Colonic mucosa (tissue), 4 donors: ENCODE data around the gene SCN10A. TPM values are rescaled to one million over a fixed set of nuclear protein-coding genes. Genes with fewer than 3 reads are reported as not detected.

Source experiments
- DNase-seq: peaks from one replicate; pipeline ENCODE4 v3.0.0-alpha.2; 2020
- H3K27ac ChIP-seq: fragments of 200-600 bp; one replicate; pipeline ENCODE4 v1.8.0; 2021
- H3K27me3 ChIP-seq: fragments of 200-600 bp; one replicate; pipeline ENCODE4 v1.8.0; 2021
- H3K36me3 ChIP-seq: fragments of 200-600 bp; one replicate; pipeline ENCODE4 v1.8.0; 2021
- H3K4me1 ChIP-seq: fragments of 200-600 bp; one replicate; pipeline ENCODE4 v1.8.0; 2021; ENCODE audit warnings: mild to moderate bottlenecking
- H3K4me3 ChIP-seq: fragments of 200-600 bp; one replicate; pipeline ENCODE4 v1.8.0; 2021
- H3K9ac ChIP-seq, 2 donors: one replicate each; pipeline ENCODE4 v1.7.0; 2013; ENCODE audit warnings: control low read depth in 2 of 2, low read depth in 2 of 2, low read length in 2 of 2
- H3K9me3 ChIP-seq: fragments of 200-600 bp; one replicate; pipeline ENCODE4 v1.8.0; 2021
- intact Hi-C: fragments of 100-400 bp; cut with DNase I; formaldehyde crosslinking; loops from one replicate; pipeline ENCODE4 v1.14.1; 2022
- total RNA-seq, 2 donors: library from RNA; stranded (reverse); fragmentation: NEBNext Ultra II Directional in 1 of 2; extraction: Animal tissue kit (Norgen Biotek cat#: 25700) in 1 of 2; gene quantifications; one replicate each; pipeline ENCODE4 v1.2.1, GENCODE V29; 2021
- TF ChIP-seq, protein P1 (sequence below): fragments of 200-600 bp; IDR thresholded peaks from one replicate; pipeline ENCODE4 v1.8.0; 2022; ENCODE audit warnings: antibody characterized with exemption, mild to moderate bottlenecking
- donor health status: healthy.
- donor health status: DM: no; HTN: no; CAD: no.
- donor health status: DM: no; HTN: no; CAD: no.

Gene SCN10A
- not detected for total RNA-seq

DNA sequence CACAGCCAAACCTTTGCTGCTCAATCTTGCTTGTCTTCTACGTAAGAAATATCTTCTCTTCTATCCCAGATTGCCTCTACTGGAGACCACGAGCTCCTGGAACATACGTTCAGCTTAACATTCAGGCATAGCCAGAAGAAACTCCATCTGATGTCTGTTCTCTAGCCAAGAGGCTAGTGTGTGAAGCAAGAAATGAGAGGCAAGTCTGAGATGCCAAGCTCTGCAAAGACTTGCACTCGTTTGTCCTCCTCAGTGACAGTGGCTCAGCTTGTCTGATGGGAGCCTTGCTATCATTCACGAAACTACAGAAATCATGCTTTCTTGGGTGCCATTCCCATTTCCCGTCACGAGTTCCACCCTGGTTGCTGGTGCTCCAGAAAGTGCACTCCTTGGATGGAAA, at the start of gene SCN10A:
Gene SCN10A, minus strand, starts transcription at position 192 of the 400 bp plus-strand sequence. CDS start 22,207 bp downstream, outside the sequence.
- Histone ChIP-seq H3K4me3 (no peak within 1 kb of the TSS), H3K27me3 (no peaks in the 10 kb centered on the region), H3K9me3 (no peaks in the 10 kb centered on the region), H3K9ac (no peak within 1 kb of the TSS), H3K36me3 (no peaks in the 10 kb centered on the region), H3K4me1 (no peaks in the 10 kb centered on the region), H3K27ac (no peak within 1 kb of the TSS)
- TF ChIP-seq, protein P1, sequence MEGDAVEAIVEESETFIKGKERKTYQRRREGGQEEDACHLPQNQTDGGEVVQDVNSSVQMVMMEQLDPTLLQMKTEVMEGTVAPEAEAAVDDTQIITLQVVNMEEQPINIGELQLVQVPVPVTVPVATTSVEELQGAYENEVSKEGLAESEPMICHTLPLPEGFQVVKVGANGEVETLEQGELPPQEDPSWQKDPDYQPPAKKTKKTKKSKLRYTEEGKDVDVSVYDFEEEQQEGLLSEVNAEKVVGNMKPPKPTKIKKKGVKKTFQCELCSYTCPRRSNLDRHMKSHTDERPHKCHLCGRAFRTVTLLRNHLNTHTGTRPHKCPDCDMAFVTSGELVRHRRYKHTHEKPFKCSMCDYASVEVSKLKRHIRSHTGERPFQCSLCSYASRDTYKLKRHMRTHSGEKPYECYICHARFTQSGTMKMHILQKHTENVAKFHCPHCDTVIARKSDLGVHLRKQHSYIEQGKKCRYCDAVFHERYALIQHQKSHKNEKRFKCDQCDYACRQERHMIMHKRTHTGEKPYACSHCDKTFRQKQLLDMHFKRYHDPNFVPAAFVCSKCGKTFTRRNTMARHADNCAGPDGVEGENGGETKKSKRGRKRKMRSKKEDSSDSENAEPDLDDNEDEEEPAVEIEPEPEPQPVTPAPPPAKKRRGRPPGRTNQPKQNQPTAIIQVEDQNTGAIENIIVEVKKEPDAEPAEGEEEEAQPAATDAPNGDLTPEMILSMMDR = no peak
- intact Hi-C loops = no loop called here
- DNase-seq = no peak

DNA sequence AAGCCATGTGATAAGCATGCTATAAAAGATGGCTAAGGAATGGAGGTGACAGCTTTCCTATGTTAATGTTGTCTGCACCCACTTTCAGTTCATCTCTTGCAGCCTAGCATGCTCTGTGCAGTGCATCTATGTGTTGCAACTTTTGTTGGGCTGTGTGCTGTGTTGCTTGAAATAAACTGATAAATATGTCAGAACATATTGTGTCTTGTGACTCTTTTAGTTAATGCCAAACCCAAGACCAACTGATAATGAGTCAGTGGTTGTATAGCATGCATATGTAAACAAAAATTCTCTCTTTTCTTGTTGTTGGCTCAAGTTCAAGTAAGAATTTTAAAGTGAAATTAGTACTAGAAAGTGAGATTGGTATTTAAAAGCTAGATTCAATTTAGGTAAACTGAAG, 37.0 kb upstream of the SCN10A start:
- TF ChIP-seq, protein P1 = no peak
- H3K36me3 ChIP-seq = no peaks in the 10 kb centered on the region
- no peaks in the 10 kb centered on the region for H3K4me1 ChIP-seq
- no peak overlapping the region for H3K27ac ChIP-seq
- no peak overlapping the region for H3K9ac ChIP-seq
- intact Hi-C loops = no loop called here
- DNase-seq = no peak
- no peaks in the 10 kb centered on the region for H3K9me3 ChIP-seq
- H3K4me3 ChIP-seq = no peak overlapping the region
- H3K27me3 ChIP-seq = no peaks in the 10 kb centered on the region

DNA sequence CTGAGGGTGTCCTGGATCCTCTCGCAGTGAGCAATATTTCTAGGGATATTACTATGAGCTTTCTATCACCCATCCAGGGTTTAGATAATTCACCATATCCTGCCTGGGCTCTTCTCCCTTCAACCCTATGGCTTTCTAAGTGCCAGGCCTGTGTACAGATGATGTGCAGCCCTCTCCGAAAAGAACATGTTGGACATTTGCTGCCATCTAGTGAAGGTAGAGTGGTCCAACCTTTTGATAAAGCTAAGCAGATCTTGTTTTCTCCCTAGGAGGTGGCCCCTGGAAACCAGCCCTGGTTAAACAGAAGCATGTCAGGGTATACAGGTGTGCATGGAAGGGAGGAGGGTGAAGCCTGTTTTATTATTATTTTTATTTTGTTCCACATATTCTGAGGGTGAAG, 27.9 kb upstream of the SCN10A start:
- Histone ChIP-seq H3K4me3 (no peak overlapping the region), H3K4me1 (no peaks in the 10 kb centered on the region), H3K36me3 (no peaks in the 10 kb centered on the region), H3K9me3 (no peaks in the 10 kb centered on the region), H3K27me3 (no peaks in the 10 kb centered on the region), H3K27ac (no peak overlapping the region), H3K9ac (no peak overlapping the region)
- no peak for DNase-seq
- TF ChIP-seq, protein P1 = no peak
- intact Hi-C loops = no loop called here

DNA sequence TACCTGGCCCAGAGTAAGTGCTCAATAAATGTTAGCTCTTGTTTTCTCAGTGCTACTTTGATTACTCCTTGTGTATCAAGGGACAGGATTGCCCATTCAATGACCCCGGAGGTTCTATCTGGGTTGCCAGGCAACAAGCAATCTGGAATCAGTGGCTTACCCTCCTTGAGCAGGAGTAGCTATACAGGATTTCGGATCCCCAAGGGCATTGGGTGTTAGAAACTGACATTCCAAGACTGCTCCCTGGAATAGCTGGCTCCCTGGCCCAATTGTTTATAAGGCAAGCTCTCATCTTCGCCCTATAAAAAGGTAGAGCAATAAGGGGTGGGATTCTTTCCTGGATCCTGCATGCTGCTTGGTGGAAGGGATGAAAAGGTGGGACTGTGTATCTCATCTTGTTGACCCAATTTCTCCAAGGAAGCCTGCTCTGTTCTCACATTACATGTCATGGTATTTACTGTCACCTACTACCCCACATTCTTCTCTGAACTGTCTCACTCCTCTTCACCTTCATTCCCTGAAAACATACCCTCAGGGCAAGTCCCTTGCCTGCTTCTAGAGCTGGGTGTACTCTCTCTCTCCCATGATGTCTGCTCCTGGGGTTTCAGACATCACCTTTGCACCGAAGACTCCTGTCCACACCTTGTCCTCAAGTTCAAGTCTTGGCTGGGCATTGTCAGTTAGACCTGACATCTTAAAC, 26.4 kb upstream of the SCN10A start:
- intact Hi-C loops = no loop called here
- DNase-seq = no peak
- TF ChIP-seq, protein P1 = no peak
- H3K4me3 ChIP-seq = no peak overlapping the region
- no peak overlapping the region for H3K27ac ChIP-seq
- H3K27me3 ChIP-seq = no peaks in the 10 kb centered on the region
- H3K4me1 ChIP-seq = no peaks in the 10 kb centered on the region
- no peak overlapping the region for H3K9ac ChIP-seq
- no peaks in the 10 kb centered on the region for H3K36me3 ChIP-seq
- H3K9me3 ChIP-seq = no peaks in the 10 kb centered on the region

DNA sequence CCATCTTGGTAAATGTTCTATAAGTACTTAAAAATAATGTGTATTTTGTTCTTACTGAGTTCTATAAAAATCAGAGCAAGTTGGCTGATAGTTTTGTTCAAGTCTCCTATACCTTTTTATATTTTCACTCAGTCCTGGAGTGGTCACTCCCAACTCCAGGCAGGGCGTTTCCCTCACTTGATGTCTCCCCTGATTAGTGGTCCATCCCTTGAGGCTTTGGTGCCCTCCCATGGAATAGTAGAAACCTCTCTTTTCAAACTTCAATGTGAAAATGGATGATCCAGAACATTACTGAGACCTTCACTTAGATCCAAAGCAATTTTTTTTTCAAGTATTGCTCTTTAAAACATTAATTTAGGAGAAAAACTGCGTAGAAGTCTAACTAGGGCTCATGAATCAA, 25.0 kb upstream of the SCN10A start:
- no peak overlapping the region for H3K27ac ChIP-seq
- TF ChIP-seq, protein P1 = no peak
- H3K9me3 ChIP-seq = no peaks in the 10 kb centered on the region
- intact Hi-C loops = no loop called here
- H3K4me3 ChIP-seq = no peak overlapping the region
- H3K4me1 ChIP-seq = no peaks in the 10 kb centered on the region
- no peaks in the 10 kb centered on the region for H3K36me3 ChIP-seq
- DNase-seq = no peak
- H3K9ac ChIP-seq = no peak overlapping the region
- no peaks in the 10 kb centered on the region for H3K27me3 ChIP-seq
